GM10266 (cell line): Measurements from ENCODE around the gene TOB2.

Experiments
- DNase-seq: peaks from one replicate; pipeline ENCODE4 v3.0.0; 2012; ENCODE audit errors: extremely low spot score
- CTCF ChIP-seq: IDR thresholded peaks from 2 replicates; pipeline ENCODE4 v1.5.1; 2012; ENCODE audit warnings: mild to moderate bottlenecking, low read depth; ENCODE audit not compliant: control insufficient read depth, insufficient read depth; ENCODE audit errors: missing control alignments

Gene TOB2

GRCh38 chr22:41478473-41478872 lies 31.9 kb upstream of the TOB2 start:
- no peak for DNase-seq
- TF ChIP-seq CTCF = no peak

GRCh38 chr22:41474872-41475451 lies 28.4 kb upstream of the TOB2 start:
- no peak for DNase-seq
- no peak for TF ChIP-seq CTCF

- no peak for DNase-seq
- TF ChIP-seq CTCF = no peak
These were observed 25.0 kb upstream of the TOB2 start for GRCh38 chr22:41471568-41471967.

GRCh38 chr22:41470886-41471285 lies 24.3 kb upstream of the TOB2 start:
- no peak for TF ChIP-seq CTCF
- no peak for DNase-seq

- TF ChIP-seq CTCF = no peak
These were observed 22.7 kb upstream of the TOB2 start for GRCh38 chr22:41469218-41469851.

GRCh38 chr22:41468381-41469217 lies 22.0 kb upstream of the TOB2 start, which contains the start of the genes ACO2 and PHF5A:
Gene ACO2, plus strand, starts transcription at chr22:41469117. Its CDS starts 30 bp downstream, at chr22:41469147.
Gene PHF5A, minus strand, starts transcription at chr22:41468692. Its CDS starts 39 bp downstream, at chr22:41468653.
- TF ChIP-seq CTCF = no peak
- peak; percentile 90 for DNase-seq

More at GRCh38 chr22:41469218-41469851, 22.7 kb upstream of the TOB2 start:
- peak; percentile 19 for DNase-seq
